Activated naive CD4-positive, alpha-beta T cell treated with anti-CD3 and anti-CD28 coated beads, Interleukin-2, amount 50 U/mL, for 72 hours (primary cell): ENCODE results near the gene G0S2. TPM values are rescaled to one million over a fixed set of nuclear protein-coding genes. Genes with fewer than 3 reads are reported as not detected.
A peak's percentile ranks its signal among the peaks of the same experiment; 100 is the strongest.

Experiments
- ATAC-seq, 2 donors: fragments of 150-1000 bp; cut with Tn5 transposase; 2 replicates each; pipeline ENCODE4 v1.10.0; 2021; ENCODE audit warnings: mild to moderate bottlenecking in 2 of 2, moderate library complexity in 2 of 2
- DNase-seq, 2 donors: peaks; one replicate each; pipeline ENCODE4 v3.0.0; 2021 to 2022; ENCODE audit warnings: low spot score in 2 of 2
- H3K27ac Mint-ChIP-seq, 2 donors: one replicate each; pipeline ENCODE4 v1.8.0; 2022; ENCODE audit warnings: mild to moderate bottlenecking in 2 of 2, mixed read lengths in 2 of 2
- H3K36me3 Mint-ChIP-seq, 2 donors: one replicate each; pipeline ENCODE4 v1.8.0; 2022; ENCODE audit warnings: mixed read lengths in 2 of 2
- H3K9me3 Mint-ChIP-seq, 2 donors: one replicate each; pipeline ENCODE4 v1.8.0; 2022; ENCODE audit warnings: mixed read lengths in 2 of 2
- total RNA-seq, 2 donors: library from RNA; stranded (reverse); gene quantifications; one replicate each; pipeline ENCODE4 v1.2.3, GENCODE V29; 2022

G0S2 gene
- total RNA-seq, 2 donors from 2014 or later, result 1.4 to 40.7 TPM

DNA sequence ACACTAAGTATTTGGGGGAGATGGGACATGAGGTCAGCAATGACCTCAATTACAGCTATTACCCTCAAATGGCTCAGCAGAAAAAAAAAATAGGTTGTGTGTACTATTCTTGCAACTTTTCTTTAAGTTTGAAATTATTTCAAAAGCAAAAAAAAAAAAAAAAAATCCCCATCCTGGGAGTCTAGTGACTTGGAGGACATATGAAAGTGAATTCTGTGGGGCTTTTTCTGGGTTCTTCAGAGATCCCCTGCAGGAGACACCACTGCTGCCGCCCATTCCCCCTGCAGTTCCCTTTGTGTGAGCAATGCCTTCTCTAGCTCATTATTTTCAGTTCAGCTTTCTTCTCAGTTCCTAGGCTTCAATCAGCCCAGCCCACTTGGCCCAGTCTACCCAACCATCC, 46.1 kb downstream of the G0S2 start:
- Mint-ChIP-seq H3K36me3 (peaks cover 4 to 20% of the 10 kb centered on the region in 2 donors), H3K27ac (no peak overlapping the region), H3K9me3 (peaks cover 0 to 11% of the 10 kb centered on the region in 2 donors)
- ATAC-seq, result no peak
- no peak for DNase-seq

DNA sequence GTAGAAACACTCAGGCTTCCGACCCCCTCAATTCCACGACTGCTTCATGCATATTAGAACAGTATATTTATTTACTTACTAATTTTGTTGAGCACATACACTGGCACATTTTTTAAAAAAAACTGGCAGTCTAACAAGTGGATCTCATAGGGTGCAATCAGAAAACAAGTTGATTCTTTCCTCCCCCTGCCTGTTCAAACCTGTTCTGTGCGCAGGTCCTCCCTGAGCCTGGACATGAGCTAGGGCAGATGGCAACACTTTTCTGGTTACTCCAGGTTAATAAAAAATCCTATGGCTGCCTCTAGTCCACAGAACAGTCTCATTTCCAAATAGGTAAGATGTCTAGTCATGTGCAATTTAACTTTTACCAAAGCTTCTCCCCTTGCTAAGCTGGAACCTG, 48.1 kb downstream of the G0S2 start:
- H3K27ac Mint-ChIP-seq, result peak overlapping the region; percentile 97 to 100
- DNase-seq, result no peak
- H3K36me3 Mint-ChIP-seq, result peaks cover 8 to 13% of the 10 kb centered on the region in 2 donors
- no peak for ATAC-seq
- H3K9me3 Mint-ChIP-seq, result peaks cover 6 to 12% of the 10 kb centered on the region in 2 donors

- H3K9me3 Mint-ChIP-seq, result peaks cover 6 to 11% of the 10 kb centered on the region in 2 donors
- H3K36me3 Mint-ChIP-seq, result peaks cover 8 to 11% of the 10 kb centered on the region in 2 donors
- ATAC-seq (peak; percentile 95), DNase-seq (peak; percentile 60 to 84)
- H3K27ac Mint-ChIP-seq, result peak overlapping the region; percentile 97 to 100
These were observed 48.8 kb downstream of the G0S2 start for GRCh38 chr1:209723756-209724693.

Other genes with a start within 250 kb of the G0S2 start
- not detected for gene CAMK1G, start 91.7 kb upstream of the G0S2 start, total RNA-seq
- gene LAMB3, start 23.0 kb upstream of the G0S2 start, total RNA-seq, result 10 to 100 TPM in 1 of 2 donors, 1 to 10 TPM in 1; 1.6 to 11.7 TPM
- 1 to 10 TPM in 1 of 2 donors, under 1 TPM in 1; 0.75 to 5.2 TPM for gene HSD11B1, start 29.4 kb downstream of the G0S2 start, total RNA-seq
- gene TRAF3IP3, start 80.6 kb downstream of the G0S2 start, total RNA-seq, result 100 to 1,000 TPM; 108 to 158 TPM
- 1 to 10 TPM; 3.5 to 4.9 TPM for gene C1orf74, start 109.1 kb downstream of the G0S2 start, total RNA-seq
- 1 to 10 TPM; 1.0 to 1.8 TPM for gene IRF6, start 130.7 kb downstream of the G0S2 start, total RNA-seq
- 10 to 100 TPM; 11.3 to 11.4 TPM for gene UTP25, start 152.6 kb downstream of the G0S2 start, total RNA-seq